OCI-LY3 (cell line): ENCODE data around the gene CACNA1B.

Experiments used
- H2AFZ ChIP-seq: fragments of 200-600, 300-600 bp; shearing (Covaris generic); 2 replicates; pipeline ENCODE4 v1.6.0; 2014; ENCODE audit warnings: antibody characterized with exemption, low read depth, low read length
- H3K27ac ChIP-seq: fragments of 200-600, 300-600 bp; sonication (generic); 2 replicates; pipeline ENCODE4 v1.5.1; 2014; ENCODE audit warnings: mild to moderate bottlenecking, low read length, moderate library complexity, mixed read lengths
- H3K27me3 ChIP-seq: fragments of 200-600, 300-600 bp; sonication (generic); 2 replicates; pipeline ENCODE4 v1.6.1; 2014; ENCODE audit warnings: low read depth, low read length, mixed read lengths
- H3K36me3 ChIP-seq: fragments of 200-600, 300-600 bp; sonication (generic); replicated peaks from 2 replicates; pipeline ENCODE3; 2014; ENCODE audit warnings: low read depth, low read length, mixed read lengths
- H3K4me1 ChIP-seq: fragments of 300-600, 200-600 bp; sonication (generic); 2 replicates; pipeline ENCODE4 v1.6.1; 2014; ENCODE audit warnings: low read length, mixed read lengths
- H3K4me2 ChIP-seq: fragments of 200-600, 300-600 bp; sonication (generic); 2 replicates; pipeline ENCODE4 v1.6.1; 2014; ENCODE audit warnings: low read length, mixed read lengths
- H3K4me3 ChIP-seq: fragments of 300-600, 200-600 bp; sonication (generic); 2 replicates; pipeline ENCODE4 v1.5.1; 2014; ENCODE audit warnings: antibody characterized with exemption, mild to moderate bottlenecking, low read length, moderate library complexity
- H3K79me2 ChIP-seq: fragments of 300-600, 200-600 bp; shearing (Covaris generic); 2 replicates; pipeline ENCODE4 v1.6.1; 2014; ENCODE audit warnings: mild to moderate bottlenecking, low read length, mixed read lengths
- H3K9ac ChIP-seq: fragments of 300-600, 200-600 bp; shearing (Covaris generic); 2 replicates; pipeline ENCODE4 v1.6.0; 2014; ENCODE audit warnings: mild to moderate bottlenecking, low read length, moderate library complexity
- H3K9me3 ChIP-seq: fragments of 200-600, 300-600 bp; shearing (Covaris generic); 2 replicates; pipeline ENCODE4 v1.6.1; 2014; ENCODE audit warnings: low read length, mixed read lengths; ENCODE audit not compliant: insufficient read depth
- H4K20me1 ChIP-seq: fragments of 200-600, 300-600 bp; sonication (generic); 2 replicates; pipeline ENCODE4 v1.6.1; 2016; ENCODE audit warnings: low read length, mixed read lengths; ENCODE audit not compliant: insufficient read depth
- CTCF ChIP-seq: fragments of 200-600, 300-600 bp; sonication (generic); IDR thresholded peaks from 2 replicates; pipeline ENCODE4 v1.5.1; 2014; ENCODE audit warnings: antibody characterized with exemption, low read length, low read depth
- EZH2phosphoT487 ChIP-seq: fragments of 200-600 bp; shearing (Covaris generic); IDR thresholded peaks from 2 replicates; pipeline ENCODE4 v1.6.1; 2018; ENCODE audit warnings: antibody characterized with exemption, mixed run types, low read depth

CACNA1B gene

GRCh38 chr9:138020120-138020794 is 142.7 kb downstream of the CACNA1B start:
- TF ChIP-seq EZH2phosphoT487 (no peak), CTCF (no peak)
- Histone ChIP-seq H3K27me3 (no peaks in the 10 kb centered on the region), H4K20me1 (peaks cover 67% of the 10 kb centered on the region), H3K9me3 (no peaks in the 10 kb centered on the region), H3K27ac (no peak overlapping the region), H3K4me3 (no peak overlapping the region), H3K36me3 (peaks cover 36% of the 10 kb centered on the region), H3K79me2 (peaks cover 27% of the 10 kb centered on the region; the same call in 1 of the 2 replicates), H3K9ac (no peak overlapping the region), H2AFZ (no peak overlapping the region), H3K4me1 (no peaks in the 10 kb centered on the region), H3K4me2 (no peak overlapping the region)

GRCh38 chr9:138020795-138021182 is 143.2 kb downstream of the CACNA1B start:
- H3K9me3 ChIP-seq: no peaks in the 10 kb centered on the region
- TF ChIP-seq EZH2phosphoT487 (no peak), CTCF (no peak)
- no peaks in the 10 kb centered on the region for H3K4me1 ChIP-seq

GRCh38 chr9:138021251-138022056 is 143.9 kb downstream of the CACNA1B start:
- Histone ChIP-seq H4K20me1 (peaks cover 68% of the 10 kb centered on the region), H3K27me3 (no peaks in the 10 kb centered on the region), H3K4me1 (no peaks in the 10 kb centered on the region), H2AFZ (no peak overlapping the region), H3K9ac (no peak overlapping the region), H3K4me2 (no peak overlapping the region), H3K27ac (no peak overlapping the region), H3K4me3 (no peak overlapping the region), H3K36me3 (peaks cover 34% of the 10 kb centered on the region), H3K9me3 (no peaks in the 10 kb centered on the region), H3K79me2 (peaks cover 33% of the 10 kb centered on the region; the same call in 1 of the 2 replicates)
- TF ChIP-seq EZH2phosphoT487 (no peak), CTCF (no peak)

More at GRCh38 chr9:138020795-138021182, 143.2 kb downstream of the CACNA1B start:
- Histone ChIP-seq H3K4me2 (no peak overlapping the region), H3K27ac (no peak overlapping the region), H3K36me3 (peaks cover 36% of the 10 kb centered on the region), H2AFZ (no peak overlapping the region), H3K27me3 (no peaks in the 10 kb centered on the region), H3K9ac (no peak overlapping the region), H4K20me1 (peaks cover 68% of the 10 kb centered on the region), H3K79me2 (peaks cover 32% of the 10 kb centered on the region; the same call in 1 of the 2 replicates), H3K4me3 (no peak overlapping the region)

- Histone ChIP-seq H3K4me2 (no peak overlapping the region), H3K9ac (no peak overlapping the region), H3K79me2 (peaks cover 33% of the 10 kb centered on the region), H2AFZ (no peak overlapping the region), H3K27ac (no peak overlapping the region), H3K36me3 (peaks cover 32% of the 10 kb centered on the region), H4K20me1 (peaks cover 68% of the 10 kb centered on the region), H3K27me3 (no peaks in the 10 kb centered on the region), H3K4me1 (no peaks in the 10 kb centered on the region), H3K4me3 (no peak overlapping the region), H3K9me3 (no peaks in the 10 kb centered on the region)
- TF ChIP-seq EZH2phosphoT487 (no peak), CTCF (no peak)
Observed at GRCh38 chr9:138022121-138022741, 144.6 kb downstream of the CACNA1B start.
